Testis (tissue), 3 donors: ENCODE data around the gene KMT5B. TPM values are rescaled to one million over a fixed set of nuclear protein-coding genes. Genes with fewer than 3 reads are reported as not detected.

ENCODE experiments used
- DNase-seq: peaks from one replicate; pipeline ENCODE4 v3.0.0-alpha.2; 2019
- H3K27ac ChIP-seq, 2 donors: fragments of 200-600 bp; sonication (generic); one replicate each; pipeline ENCODE4 v1.5.1; 2019
- H3K27me3 ChIP-seq: fragments of 200-600 bp; sonication (generic); one replicate; pipeline ENCODE4 v1.5.1; 2019
- H3K36me3 ChIP-seq: fragments of 200-600 bp; sonication (generic); one replicate; pipeline ENCODE4 v1.5.1; 2017; ENCODE audit warnings: low read depth; ENCODE audit errors: missing control alignments
- H3K4me1 ChIP-seq: fragments of 200-600 bp; sonication (generic); one replicate; pipeline ENCODE4 v1.5.1; 2019
- H3K4me3 ChIP-seq, 2 donors: fragments of 200-600 bp; sonication (generic); one replicate each; pipeline ENCODE4 v1.5.1; 2017 to 2019
- H3K9me3 ChIP-seq: fragments of 200-600 bp; sonication (generic); one replicate; pipeline ENCODE4 v1.5.1; 2017
- POLR2A ChIP-seq: fragments of 450-650 bp; IDR thresholded peaks from one replicate; pipeline ENCODE4 v1.6.1; 2017; ENCODE audit warnings: antibody characterized with exemption, mild to moderate bottlenecking, moderate library complexity
- WGBS, 2 donors: methylation state at CpG; one replicate each; pipeline ENCODE4 v1.1.5; 2018; 5-methylcytosine and 5-hydroxymethylcytosine counted together
- intact Hi-C: fragments of 100-400 bp; cut with DNase I; formaldehyde crosslinking; loops from one replicate; pipeline ENCODE4 v1.15.1; 2023; ENCODE audit warnings: low total_unique reads
- polyA plus RNA-seq: library from polyadenylated mRNA; stranded (reverse); fragments of 350-450 nt; fragmentation: Illumina TruSeq; extraction: RNeasy Lipid Tissue Mini Kit (QIAGEN cat#74804); gene quantifications from one replicate; pipeline ENCODE4 v1.2.3, GENCODE V29; 2014; ENCODE audit warnings: low read depth, low replicate concordance; ENCODE audit not compliant: insufficient read depth
- total RNA-seq, 2 donors: library from RNA; depleted of rRNA; stranded (reverse); fragments of >200 nt; gene quantifications; one replicate each; pipeline ENCODE4 v1.2.3, GENCODE V29; 2016
- TF ChIP-seq, protein P1 (sequence below), 3 experiments: fragments of 450-650 bp in 2 of 3; fragments of 200-600 bp in 1 of 3; sonication (generic) in 1 of 3; IDR thresholded peaks; one replicate each; pipeline ENCODE4 v1.5.1; 2016 to 2019; ENCODE audit warnings: antibody characterized with exemption in 3 of 3, mild to moderate bottlenecking in 2 of 3, moderate library complexity in 1 of 3

The KMT5B gene
- total and polyA plus RNA-seq, 3 donors from 2014 or later, result 42.1 to 56.5 (median 44.1) TPM

DNA sequence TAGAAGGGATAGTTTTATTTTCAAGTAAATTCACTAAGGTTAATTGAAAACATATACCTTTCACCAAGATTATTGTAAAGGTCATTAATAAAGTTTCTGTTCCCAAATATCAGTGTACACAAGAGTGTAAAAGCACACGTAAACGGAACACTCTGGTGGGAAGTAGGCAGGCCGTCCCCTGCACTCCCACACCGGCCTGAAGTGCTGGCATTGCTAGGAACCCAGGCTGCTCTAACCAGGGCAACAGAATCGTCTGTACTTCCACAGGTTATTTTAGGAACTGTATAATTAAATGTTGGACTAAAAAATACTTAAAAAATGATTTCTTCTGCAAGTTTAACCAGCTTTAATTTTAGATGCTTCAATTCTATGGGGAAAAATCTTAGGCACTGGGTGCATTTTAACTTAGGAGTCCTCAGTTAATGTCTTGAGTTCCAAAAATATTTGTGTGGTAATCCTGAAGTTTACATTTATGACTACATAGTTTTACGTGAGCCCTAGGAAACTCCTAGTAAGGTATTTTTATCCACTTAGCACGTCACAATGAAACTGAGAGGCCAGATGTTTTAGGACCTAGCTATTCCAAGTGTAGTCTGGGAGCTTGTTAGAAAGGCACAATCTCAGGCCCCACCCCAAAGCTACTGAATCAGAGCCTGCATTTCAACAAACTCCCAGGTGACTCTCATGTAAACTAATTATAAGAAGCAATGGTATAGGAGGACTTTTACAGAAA lies 31.2 kb downstream of the KMT5B start:
- Histone ChIP-seq H3K27me3 (no peaks in the 10 kb centered on the region), H3K4me3 (no peak overlapping the region), H3K36me3 (no peaks in the 10 kb centered on the region), H3K4me1 (no peaks in the 10 kb centered on the region), H3K27ac (no peak overlapping the region), H3K9me3 (no peaks in the 10 kb centered on the region)
- TF ChIP-seq, protein P1, sequence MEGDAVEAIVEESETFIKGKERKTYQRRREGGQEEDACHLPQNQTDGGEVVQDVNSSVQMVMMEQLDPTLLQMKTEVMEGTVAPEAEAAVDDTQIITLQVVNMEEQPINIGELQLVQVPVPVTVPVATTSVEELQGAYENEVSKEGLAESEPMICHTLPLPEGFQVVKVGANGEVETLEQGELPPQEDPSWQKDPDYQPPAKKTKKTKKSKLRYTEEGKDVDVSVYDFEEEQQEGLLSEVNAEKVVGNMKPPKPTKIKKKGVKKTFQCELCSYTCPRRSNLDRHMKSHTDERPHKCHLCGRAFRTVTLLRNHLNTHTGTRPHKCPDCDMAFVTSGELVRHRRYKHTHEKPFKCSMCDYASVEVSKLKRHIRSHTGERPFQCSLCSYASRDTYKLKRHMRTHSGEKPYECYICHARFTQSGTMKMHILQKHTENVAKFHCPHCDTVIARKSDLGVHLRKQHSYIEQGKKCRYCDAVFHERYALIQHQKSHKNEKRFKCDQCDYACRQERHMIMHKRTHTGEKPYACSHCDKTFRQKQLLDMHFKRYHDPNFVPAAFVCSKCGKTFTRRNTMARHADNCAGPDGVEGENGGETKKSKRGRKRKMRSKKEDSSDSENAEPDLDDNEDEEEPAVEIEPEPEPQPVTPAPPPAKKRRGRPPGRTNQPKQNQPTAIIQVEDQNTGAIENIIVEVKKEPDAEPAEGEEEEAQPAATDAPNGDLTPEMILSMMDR (IDR thresholded peaks at IDR 0.05), result no peak
- DNase-seq, result no peak
- 83 to 88% methylated on average over 7 of the region's 7 CpGs for WGBS, 2 donors
- intact Hi-C loops, result no loop called here

DNA sequence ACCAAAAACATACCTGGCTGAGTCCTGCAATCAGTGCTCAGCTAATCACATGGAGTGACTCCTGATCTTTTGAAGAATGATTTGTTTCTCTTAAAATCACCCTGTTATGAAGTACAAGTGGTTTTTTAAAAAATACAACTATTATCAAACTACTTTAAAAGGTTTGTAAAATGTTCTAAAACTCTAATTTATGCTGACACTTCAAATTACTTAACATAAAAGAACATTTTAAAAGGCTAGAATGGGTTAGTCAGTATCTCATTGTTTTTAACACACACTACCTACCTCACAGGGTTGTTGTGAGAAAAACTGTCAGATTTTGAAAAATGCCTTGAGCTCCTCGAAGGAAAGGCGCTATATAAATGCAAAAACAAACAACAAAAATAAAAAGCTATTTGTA lies 33.2 kb downstream of the KMT5B start:
- no peak overlapping the region for H3K27ac ChIP-seq
- no peaks in the 10 kb centered on the region for H3K36me3 ChIP-seq
- no peak overlapping the region for H3K4me3 ChIP-seq
- H3K27me3 ChIP-seq, result no peaks in the 10 kb centered on the region
- TF ChIP-seq POLR2A, result no peak
- TF ChIP-seq, protein P1 (IDR thresholded peaks at IDR 0.05), result no peak
- no peaks in the 10 kb centered on the region for H3K4me1 ChIP-seq
- intact Hi-C loops, result no loop called here
- 93 to 97% methylated on average over 2 of the region's 2 CpGs for WGBS, 2 donors
- H3K9me3 ChIP-seq, result no peaks in the 10 kb centered on the region
- DNase-seq, result no peak

DNA sequence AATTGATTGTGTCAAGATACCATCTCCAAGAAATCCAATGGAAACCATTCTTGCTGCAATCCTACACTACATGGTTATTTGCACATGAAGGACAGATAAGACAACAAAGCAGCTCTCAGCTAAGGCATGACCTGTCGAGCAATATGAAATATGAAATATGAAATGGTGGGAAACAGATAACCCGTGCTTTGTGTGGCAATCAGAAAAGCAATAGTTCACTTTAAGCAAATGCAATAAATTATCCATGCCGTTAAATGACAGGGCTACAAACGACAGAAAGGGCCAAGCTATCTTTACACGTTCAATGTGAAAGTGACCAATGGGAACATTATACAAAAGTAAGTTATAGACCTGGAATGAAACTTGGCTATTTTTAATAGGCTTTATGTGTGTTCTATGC lies 35.2 kb downstream of the KMT5B start:
- DNase-seq, result no peak
- no peak overlapping the region for H3K4me3 ChIP-seq
- intact Hi-C loops, result no loop called here
- H3K36me3 ChIP-seq, result no peaks in the 10 kb centered on the region
- H3K9me3 ChIP-seq, result no peaks in the 10 kb centered on the region
- no peak overlapping the region for H3K27ac ChIP-seq
- TF ChIP-seq POLR2A, result no peak
- TF ChIP-seq, protein P1 (IDR thresholded peaks at IDR 0.05), result no peak
- 75 to 83% methylated on average over 5 of the region's 5 CpGs for WGBS, 2 donors
- H3K4me1 ChIP-seq, result no peaks in the 10 kb centered on the region
- no peaks in the 10 kb centered on the region for H3K27me3 ChIP-seq

DNA sequence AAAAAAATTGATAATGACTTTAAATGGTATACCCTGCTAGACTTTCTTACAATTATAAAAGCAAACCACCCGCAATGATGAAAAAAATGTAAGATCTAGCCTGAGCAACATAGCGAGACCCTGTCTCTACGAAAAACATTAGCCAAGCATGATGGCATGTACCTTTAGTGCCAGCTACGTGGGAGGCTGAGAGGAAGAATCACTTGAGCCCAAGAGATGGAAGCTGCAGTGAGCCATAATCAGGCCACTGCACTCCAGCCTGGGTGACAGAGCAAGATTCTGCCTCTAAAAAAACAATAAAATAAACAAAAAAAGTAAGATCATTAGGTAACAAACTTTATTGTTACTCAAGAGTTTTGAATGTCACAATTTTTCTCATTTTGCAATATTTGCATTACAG lies 39.2 kb downstream of the KMT5B start:
- H3K4me3 ChIP-seq, result no peak overlapping the region
- H3K4me1 ChIP-seq, result no peaks in the 10 kb centered on the region
- 73 to 93% methylated on average over 4 of the region's 4 CpGs for WGBS, 2 donors
- no peaks in the 10 kb centered on the region for H3K36me3 ChIP-seq
- no peak for DNase-seq
- no peaks in the 10 kb centered on the region for H3K9me3 ChIP-seq
- no peak overlapping the region for H3K27ac ChIP-seq
- TF ChIP-seq, protein P1 (IDR thresholded peaks at IDR 0.05), result no peak
- no peak for TF ChIP-seq POLR2A
- intact Hi-C loops, result no loop called here
- H3K27me3 ChIP-seq, result no peaks in the 10 kb centered on the region

DNA sequence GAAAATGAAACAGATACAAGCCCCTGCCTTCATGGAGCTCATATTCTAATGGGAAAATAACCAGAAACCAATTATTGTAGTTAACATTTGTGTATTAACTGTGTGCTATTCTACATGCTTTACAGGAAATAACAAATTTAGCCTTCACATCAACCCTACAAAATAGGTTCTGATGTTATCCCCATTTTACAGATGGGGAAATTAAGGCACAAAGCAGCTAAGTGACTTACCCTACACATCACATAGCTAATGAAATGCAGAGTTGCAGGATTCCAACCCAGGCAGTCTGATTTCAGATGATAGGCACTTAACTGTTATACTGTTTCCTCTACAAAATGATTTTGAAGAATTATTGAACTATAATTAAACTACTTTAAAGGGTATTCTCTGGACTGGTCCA lies 43.7 kb downstream of the KMT5B start:
- DNase-seq, result no peak
- Histone ChIP-seq H3K4me3 (no peak overlapping the region), H3K27ac (no peak overlapping the region), H3K9me3 (no peaks in the 10 kb centered on the region), H3K4me1 (no peaks in the 10 kb centered on the region), H3K36me3 (no peaks in the 10 kb centered on the region), H3K27me3 (no peaks in the 10 kb centered on the region)
- intact Hi-C loops, result no loop called here
- TF ChIP-seq POLR2A, result no peak
- TF ChIP-seq, protein P1 (IDR thresholded peaks at IDR 0.05), result no peak
